Measurements from ENCODE around the gene SEMG1.

GRCh38 chr20:45230631-45231030, 23.8 kb downstream of the SEMG1 start:
- TF ChIP-seq, protein P1, sequence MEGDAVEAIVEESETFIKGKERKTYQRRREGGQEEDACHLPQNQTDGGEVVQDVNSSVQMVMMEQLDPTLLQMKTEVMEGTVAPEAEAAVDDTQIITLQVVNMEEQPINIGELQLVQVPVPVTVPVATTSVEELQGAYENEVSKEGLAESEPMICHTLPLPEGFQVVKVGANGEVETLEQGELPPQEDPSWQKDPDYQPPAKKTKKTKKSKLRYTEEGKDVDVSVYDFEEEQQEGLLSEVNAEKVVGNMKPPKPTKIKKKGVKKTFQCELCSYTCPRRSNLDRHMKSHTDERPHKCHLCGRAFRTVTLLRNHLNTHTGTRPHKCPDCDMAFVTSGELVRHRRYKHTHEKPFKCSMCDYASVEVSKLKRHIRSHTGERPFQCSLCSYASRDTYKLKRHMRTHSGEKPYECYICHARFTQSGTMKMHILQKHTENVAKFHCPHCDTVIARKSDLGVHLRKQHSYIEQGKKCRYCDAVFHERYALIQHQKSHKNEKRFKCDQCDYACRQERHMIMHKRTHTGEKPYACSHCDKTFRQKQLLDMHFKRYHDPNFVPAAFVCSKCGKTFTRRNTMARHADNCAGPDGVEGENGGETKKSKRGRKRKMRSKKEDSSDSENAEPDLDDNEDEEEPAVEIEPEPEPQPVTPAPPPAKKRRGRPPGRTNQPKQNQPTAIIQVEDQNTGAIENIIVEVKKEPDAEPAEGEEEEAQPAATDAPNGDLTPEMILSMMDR (IDR thresholded peaks at IDR 0.05), result no peak
- no peak for TF ChIP-seq ZFX (IDR thresholded peaks at IDR 0.05; ENCODE audit: borderline replicate concordance)

Measured in 22Rv1 (cell line).